OCI-LY7 (cell line): ENCODE data around the gene USH2A. TPM values are rescaled to one million over a fixed set of nuclear protein-coding genes. Genes with fewer than 3 reads are reported as not detected.

Experiments
- BruUV-seq: library from RNA; stranded (reverse); fragments of 400-500 nt; replicated peaks from 2 replicates; lab custom pipeline; 2021; lab: Mats Ljungman, UMichigan
- CTCF ChIA-PET: fragments of 300-600 bp; sonication (Branson Sonifier 250); formaldehyde crosslinking; loops from one replicate; lab custom pipeline; 2022; ENCODE audit warnings: antibody characterized with exemption; ENCODE audit not compliant: unreplicated experiment; lab: Charles Lee
- POLR2A ChIA-PET: fragments of 300-600 bp; sonication (Branson Sonifier 250); formaldehyde crosslinking; loops from one replicate; lab custom pipeline; 2022; ENCODE audit warnings: antibody characterized with exemption; lab: Charles Lee
- DNase-seq: peaks from one replicate; pipeline ENCODE4 v3.0.0-alpha.2; 2015; ENCODE audit warnings: low spot score
- H2AFZ ChIP-seq: fragments of 200-600 bp; sonication (generic), shearing (Covaris generic); 2 replicates; pipeline ENCODE4 v1.6.1; 2014; ENCODE audit warnings: mild to moderate bottlenecking, antibody characterized with exemption, low read length, moderate library complexity
- H3K27ac ChIP-seq: fragments of 200-600 bp; sonication (generic); 2 replicates; pipeline ENCODE4 v1.5.1; 2014; ENCODE audit warnings: mixed run types, low read depth, mild to moderate bottlenecking, moderate library complexity, low read length, inconsistent platforms; ENCODE audit not compliant: poor library complexity, severe bottlenecking
- H3K36me3 ChIP-seq: fragments of 200-600 bp; sonication (generic); 2 replicates; pipeline ENCODE4 v1.6.1; 2014; ENCODE audit warnings: mild to moderate bottlenecking, antibody characterized with exemption, low read length, moderate library complexity, mixed read lengths; ENCODE audit not compliant: insufficient read depth
- H3K4me1 ChIP-seq: fragments of 200-600 bp; sonication (generic); 2 replicates; pipeline ENCODE4 v1.5.1; 2014; ENCODE audit warnings: mild to moderate bottlenecking, low read length; ENCODE audit not compliant: insufficient read depth, poor library complexity, severe bottlenecking
- H3K4me2 ChIP-seq: fragments of 200-600 bp; sonication (generic); 2 replicates; pipeline ENCODE4 v1.6.1; 2014; ENCODE audit warnings: mild to moderate bottlenecking, low read length
- H3K4me3 ChIP-seq: fragments of 200-600 bp; sonication (generic); 2 replicates; pipeline ENCODE4 v1.5.1; 2014; ENCODE audit warnings: mild to moderate bottlenecking, low read depth, low read length; ENCODE audit not compliant: poor library complexity, severe bottlenecking
- H3K79me2 ChIP-seq: fragments of 200-600 bp; sonication (generic); 2 replicates; pipeline ENCODE4 v1.6.1; 2016; ENCODE audit warnings: low read depth, mild to moderate bottlenecking, low read length, moderate library complexity, mixed read lengths; ENCODE audit not compliant: insufficient read depth
- H3K9me2 ChIP-seq: fragments of 200-600 bp; sonication (generic); 2 replicates; pipeline ENCODE4 v1.6.1; 2016; ENCODE audit warnings: mild to moderate bottlenecking, low read length, mixed read lengths; ENCODE audit not compliant: insufficient read depth
- H3K9me3 ChIP-seq: fragments of 200-600 bp; sonication (generic); 2 replicates; pipeline ENCODE4 v1.6.1; 2014; ENCODE audit warnings: mild to moderate bottlenecking, mixed run types, low read length, mixed read lengths
- H4K20me1 ChIP-seq: fragments of 200-600 bp; sonication (generic); 2 replicates; pipeline ENCODE4 v1.6.1; 2014; ENCODE audit warnings: mild to moderate bottlenecking, antibody characterized with exemption, low read length, moderate library complexity, mixed read lengths; ENCODE audit not compliant: insufficient read depth
- EZH2phosphoT487 ChIP-seq: fragments of 200-600 bp; sonication (generic); IDR thresholded peaks from 2 replicates; pipeline ENCODE4 v1.6.1; 2018; ENCODE audit warnings: low read depth, borderline replicate concordance, mild to moderate bottlenecking, mixed run types, antibody characterized with exemption, low read length, moderate library complexity, mixed read lengths
- intact Hi-C: fragments of 100-400 bp; cut with micrococcal nuclease; formaldehyde crosslinking; loops from one replicate; pipeline ENCODE4 v1.10.0; 2022; ENCODE audit not compliant: unreplicated experiment
- total RNA-seq, 2 experiments: library from RNA; depleted of rRNA in 1 of 2; stranded (reverse); fragments of >200 nt in 1 of 2; shearing (Covaris generic) in 1 of 2; gene quantifications; 2 replicates each; pipeline ENCODE4 v1.2.3, GENCODE V29; 2014 to 2022
- TF ChIP-seq, protein P1 (sequence below): fragments of 200-600 bp; sonication (generic); conservative IDR thresholded peaks from 2 replicates; pipeline ENCODE4 v1.5.1; 2014; ENCODE audit warnings: mild to moderate bottlenecking, antibody characterized with exemption, low read length, moderate library complexity, mixed read lengths

The USH2A gene
- total RNA-seq, 2 experiments from 2014 or later = not detected

- Histone ChIP-seq H4K20me1 (no peaks in the 10 kb centered on the region), H3K9me2 (no peaks in the 10 kb centered on the region), H3K4me3 (no peak overlapping the region), H3K79me2 (no peaks in the 10 kb centered on the region), H3K9me3 (no peaks in the 10 kb centered on the region), H3K4me2 (no peak overlapping the region), H3K36me3 (no peaks in the 10 kb centered on the region), H2AFZ (no peak overlapping the region), H3K4me1 (no peaks in the 10 kb centered on the region), H3K27ac (no peak overlapping the region)
- no peak for DNase-seq
- intact Hi-C loops = no loop called here
- no TSS peak for BruUV-seq
- POLR2A ChIA-PET = no interaction called here
- CTCF ChIA-PET = no interaction called here
- TF ChIP-seq, protein P1, sequence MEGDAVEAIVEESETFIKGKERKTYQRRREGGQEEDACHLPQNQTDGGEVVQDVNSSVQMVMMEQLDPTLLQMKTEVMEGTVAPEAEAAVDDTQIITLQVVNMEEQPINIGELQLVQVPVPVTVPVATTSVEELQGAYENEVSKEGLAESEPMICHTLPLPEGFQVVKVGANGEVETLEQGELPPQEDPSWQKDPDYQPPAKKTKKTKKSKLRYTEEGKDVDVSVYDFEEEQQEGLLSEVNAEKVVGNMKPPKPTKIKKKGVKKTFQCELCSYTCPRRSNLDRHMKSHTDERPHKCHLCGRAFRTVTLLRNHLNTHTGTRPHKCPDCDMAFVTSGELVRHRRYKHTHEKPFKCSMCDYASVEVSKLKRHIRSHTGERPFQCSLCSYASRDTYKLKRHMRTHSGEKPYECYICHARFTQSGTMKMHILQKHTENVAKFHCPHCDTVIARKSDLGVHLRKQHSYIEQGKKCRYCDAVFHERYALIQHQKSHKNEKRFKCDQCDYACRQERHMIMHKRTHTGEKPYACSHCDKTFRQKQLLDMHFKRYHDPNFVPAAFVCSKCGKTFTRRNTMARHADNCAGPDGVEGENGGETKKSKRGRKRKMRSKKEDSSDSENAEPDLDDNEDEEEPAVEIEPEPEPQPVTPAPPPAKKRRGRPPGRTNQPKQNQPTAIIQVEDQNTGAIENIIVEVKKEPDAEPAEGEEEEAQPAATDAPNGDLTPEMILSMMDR = no peak
- no peak for TF ChIP-seq EZH2phosphoT487
These were observed 778.1 kb downstream of the USH2A start for GRCh38 chr1:215645182-215645581.

DNA sequence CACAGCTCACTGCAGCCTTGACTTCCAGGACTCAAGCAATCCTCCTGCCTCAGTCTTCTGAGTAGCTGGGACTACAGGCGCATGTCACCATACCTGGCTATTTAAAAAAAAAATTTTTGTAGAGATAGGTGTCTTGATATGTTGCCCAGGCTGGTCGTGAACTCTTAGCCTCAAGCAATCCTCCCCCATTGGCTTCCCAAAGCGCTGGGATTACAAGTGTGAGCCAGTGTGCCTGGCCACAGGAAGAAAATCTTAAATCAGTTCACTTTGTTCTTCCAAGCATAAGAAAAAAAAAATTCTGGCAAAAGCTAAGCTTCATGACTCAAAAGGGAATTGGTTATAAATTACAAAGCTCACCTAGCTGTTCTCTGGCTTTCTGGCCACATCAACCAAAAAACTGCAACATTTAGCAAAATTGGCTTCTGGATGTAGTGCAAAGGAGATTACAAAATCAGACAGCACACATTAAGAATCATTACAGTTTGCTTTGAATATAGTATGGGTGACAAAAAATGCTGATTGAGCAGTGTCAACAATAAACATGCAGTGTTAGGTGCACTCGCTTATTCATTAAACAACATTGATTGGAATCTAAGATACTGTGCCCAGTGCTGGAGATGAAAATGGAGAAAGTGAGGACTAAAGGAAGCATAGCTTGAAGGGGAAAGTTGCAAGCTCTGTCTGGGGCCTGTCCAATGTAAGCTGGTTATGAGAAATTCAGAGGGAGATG lies 779.5 kb downstream of the USH2A start:
- DNase-seq = no peak
- Histone ChIP-seq H3K4me1 (no peaks in the 10 kb centered on the region), H3K27ac (no peak overlapping the region), H3K9me2 (no peaks in the 10 kb centered on the region), H3K79me2 (no peaks in the 10 kb centered on the region), H2AFZ (no peak overlapping the region), H3K36me3 (no peaks in the 10 kb centered on the region), H4K20me1 (no peaks in the 10 kb centered on the region), H3K9me3 (no peaks in the 10 kb centered on the region), H3K4me2 (no peak overlapping the region), H3K4me3 (no peak overlapping the region)
- ChIA-PET CTCF (no interaction called here), POLR2A (no interaction called here)
- BruUV-seq = no TSS peak
- TF ChIP-seq, protein P1 = no peak
- no peak for TF ChIP-seq EZH2phosphoT487
- intact Hi-C loops = no loop called here

GRCh38 chr1:215640429-215641148 lies 782.7 kb downstream of the USH2A start:
- Histone ChIP-seq H4K20me1 (no peaks in the 10 kb centered on the region), H3K4me1 (no peaks in the 10 kb centered on the region), H3K27ac (no peak overlapping the region), H2AFZ (no peak overlapping the region), H3K9me3 (no peaks in the 10 kb centered on the region), H3K4me3 (no peak overlapping the region), H3K9me2 (no peaks in the 10 kb centered on the region), H3K36me3 (no peaks in the 10 kb centered on the region), H3K79me2 (no peaks in the 10 kb centered on the region), H3K4me2 (no peak overlapping the region)
- ChIA-PET POLR2A (no interaction called here), CTCF (no interaction called here)
- DNase-seq = no peak
- TF ChIP-seq EZH2phosphoT487 = no peak
- TF ChIP-seq, protein P1 = no peak
- intact Hi-C loops = no loop called here
- no TSS peak for BruUV-seq
